ENCODE measurements around the gene CRIP2.
A peak's percentile ranks its signal among the peaks of the same experiment; 100 is the strongest.

Gene CRIP2

GRCh38 chr14:105494606-105494929, 19.9 kb downstream of the CRIP2 start:
- Mint-ChIP-seq H3K4me3 (no peak overlapping the region), H3K4me1 (peaks cover 5% of the 10 kb centered on the region), H3K27ac (no peak overlapping the region), H3K27me3 (no peaks in the 10 kb centered on the region), H3K36me3 (no peaks in the 10 kb centered on the region), H3K9me3 (no peaks in the 10 kb centered on the region)

- H3K27ac Mint-ChIP-seq, result no peak overlapping the region
Measured at GRCh38 chr14:105495101-105495989, 20.7 kb downstream of the CRIP2 start.

DNA sequence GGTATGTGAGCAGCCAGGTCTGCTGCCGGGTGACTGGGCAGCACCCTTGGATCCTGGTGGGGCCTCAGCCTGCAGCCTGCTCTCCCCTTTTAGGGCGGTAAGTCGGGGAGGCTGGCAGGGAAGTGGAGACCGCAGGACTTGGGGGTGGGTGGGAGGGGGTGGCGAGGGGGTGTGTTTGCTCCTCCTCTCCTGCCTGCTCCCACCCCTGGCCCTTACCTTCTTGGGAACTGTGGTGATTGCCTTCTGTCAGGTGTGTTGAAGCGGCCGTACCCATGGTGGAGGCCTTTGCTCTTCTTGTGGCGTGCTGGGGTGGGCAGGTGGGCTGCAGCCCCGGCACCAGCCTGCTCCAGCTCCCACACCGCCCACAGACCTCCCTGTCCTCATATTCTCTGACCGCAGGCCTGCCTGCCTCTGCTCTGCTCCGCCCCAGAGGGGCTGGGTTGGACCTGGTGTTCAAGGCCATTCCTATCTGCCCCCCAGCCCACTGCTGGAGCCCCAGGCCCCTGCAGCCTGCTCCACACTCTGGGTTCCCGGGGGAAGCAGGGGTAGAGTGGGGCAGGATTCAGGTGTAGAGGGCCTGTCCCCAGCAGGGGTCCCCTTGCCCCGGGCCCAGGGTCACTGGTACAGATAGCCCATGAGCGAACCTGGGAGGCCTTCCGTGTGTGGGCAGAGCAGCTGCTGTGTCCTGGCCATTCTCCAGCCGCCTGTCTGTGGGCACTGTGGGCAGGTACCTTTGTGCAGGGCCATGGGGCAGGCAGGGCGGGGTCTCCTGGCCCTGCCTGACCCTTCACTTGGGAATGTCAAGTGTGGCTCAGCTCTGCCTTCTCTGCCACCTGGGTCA, 21.6 kb downstream of the CRIP2 start:
- no peak overlapping the region for H3K4me3 Mint-ChIP-seq
- H3K27ac Mint-ChIP-seq, result no peak overlapping the region
- no peaks in the 10 kb centered on the region for H3K27me3 Mint-ChIP-seq
- peaks cover 3% of the 10 kb centered on the region for H3K4me1 Mint-ChIP-seq
- H3K9me3 Mint-ChIP-seq, result no peaks in the 10 kb centered on the region
- no peaks in the 10 kb centered on the region for H3K36me3 Mint-ChIP-seq

More at GRCh38 chr14:105495101-105495989, 20.7 kb downstream of the CRIP2 start:
- Mint-ChIP-seq H3K9me3 (no peaks in the 10 kb centered on the region), H3K4me3 (no peak overlapping the region), H3K4me1 (peaks cover 3% of the 10 kb centered on the region), H3K27me3 (no peaks in the 10 kb centered on the region), H3K36me3 (no peaks in the 10 kb centered on the region)

DNA sequence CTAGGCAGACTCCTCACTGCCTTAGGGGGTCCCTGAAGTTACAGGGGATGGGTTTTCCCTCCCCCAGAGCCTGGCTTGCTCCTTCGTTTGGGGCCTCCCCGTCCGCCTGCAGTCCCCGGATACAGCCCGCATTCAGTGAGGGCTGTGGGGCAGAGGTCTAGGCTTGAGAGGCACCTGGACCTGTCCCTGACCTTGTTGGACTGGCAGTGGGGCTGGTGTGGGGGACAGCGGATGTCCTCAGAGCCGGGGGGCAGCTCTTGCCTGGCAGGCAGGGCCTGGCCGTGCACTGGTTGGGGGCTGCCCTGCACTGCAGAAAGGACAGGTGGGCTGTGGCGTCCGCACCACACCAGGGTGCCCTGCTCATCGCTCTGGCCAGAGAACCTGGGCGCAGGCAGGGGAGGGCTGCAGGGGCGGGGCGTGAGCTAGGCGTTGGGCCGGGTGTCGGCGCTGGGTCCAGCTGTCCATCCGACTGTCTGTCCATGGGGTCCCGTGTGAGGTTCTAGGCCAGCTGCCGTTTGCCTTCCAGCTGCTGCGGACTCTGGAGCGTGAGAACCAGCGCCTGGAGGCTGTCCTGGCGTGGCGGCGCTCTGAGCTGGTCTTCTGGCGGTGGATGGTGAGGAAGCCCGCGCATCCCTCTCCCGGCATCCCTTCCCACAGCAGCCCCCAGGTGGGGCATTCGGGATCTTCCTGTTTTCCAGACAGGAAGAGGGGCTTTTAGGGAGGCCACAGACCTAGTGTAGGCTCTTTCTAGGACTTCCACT, 22.4 kb downstream of the CRIP2 start:
- Mint-ChIP-seq H3K36me3 (no peaks in the 10 kb centered on the region), H3K9me3 (no peaks in the 10 kb centered on the region), H3K4me1 (peaks cover under 1% of the 10 kb centered on the region), H3K27me3 (no peaks in the 10 kb centered on the region), H3K27ac (no peak overlapping the region), H3K4me3 (no peak overlapping the region)

GRCh38 chr14:105497671-105498429, 23.2 kb downstream of the CRIP2 start:
- no peaks in the 10 kb centered on the region for H3K4me1 Mint-ChIP-seq
- H3K9me3 Mint-ChIP-seq, result no peaks in the 10 kb centered on the region
- H3K36me3 Mint-ChIP-seq, result no peaks in the 10 kb centered on the region
- H3K27ac Mint-ChIP-seq, result peak overlapping the region; percentile 8
- no peak overlapping the region for H3K4me3 Mint-ChIP-seq
- no peaks in the 10 kb centered on the region for H3K27me3 Mint-ChIP-seq

GRCh38 chr14:105498430-105499255, 24.0 kb downstream of the CRIP2 start:
- Mint-ChIP-seq H3K27me3 (no peaks in the 10 kb centered on the region), H3K27ac (peak overlapping the region; percentile 8), H3K36me3 (no peaks in the 10 kb centered on the region), H3K9me3 (no peaks in the 10 kb centered on the region), H3K4me3 (no peak overlapping the region), H3K4me1 (no peaks in the 10 kb centered on the region)

GRCh38 chr14:105499256-105500035, 24.8 kb downstream of the CRIP2 start:
- Mint-ChIP-seq H3K27me3 (no peaks in the 10 kb centered on the region), H3K27ac (no peak overlapping the region), H3K4me3 (no peak overlapping the region), H3K36me3 (no peaks in the 10 kb centered on the region), H3K4me1 (no peaks in the 10 kb centered on the region), H3K9me3 (no peaks in the 10 kb centered on the region)

GRCh38 chr14:105500036-105500725, 25.6 kb downstream of the CRIP2 start:
- Mint-ChIP-seq H3K36me3 (no peaks in the 10 kb centered on the region), H3K27ac (no peak overlapping the region), H3K9me3 (no peaks in the 10 kb centered on the region), H3K27me3 (no peaks in the 10 kb centered on the region), H3K4me3 (no peak overlapping the region), H3K4me1 (no peaks in the 10 kb centered on the region)

- Mint-ChIP-seq H3K36me3 (no peaks in the 10 kb centered on the region), H3K4me1 (no peaks in the 10 kb centered on the region), H3K27me3 (no peaks in the 10 kb centered on the region), H3K9me3 (no peaks in the 10 kb centered on the region), H3K4me3 (no peak overlapping the region), H3K27ac (no peak overlapping the region)
Measured at GRCh38 chr14:105500726-105501101, 26.1 kb downstream of the CRIP2 start.

- no peaks in the 10 kb centered on the region for H3K36me3 Mint-ChIP-seq
- H3K9me3 Mint-ChIP-seq, result no peaks in the 10 kb centered on the region
- no peaks in the 10 kb centered on the region for H3K27me3 Mint-ChIP-seq
- no peak overlapping the region for H3K4me3 Mint-ChIP-seq
- no peak overlapping the region for H3K27ac Mint-ChIP-seq
- no peaks in the 10 kb centered on the region for H3K4me1 Mint-ChIP-seq
Measured at GRCh38 chr14:105501504-105502291, 27.1 kb downstream of the CRIP2 start.

GRCh38 chr14:105502446-105503295, 28.1 kb downstream of the CRIP2 start:
- H3K9me3 Mint-ChIP-seq, result no peaks in the 10 kb centered on the region
- no peak overlapping the region for H3K27ac Mint-ChIP-seq
- H3K4me3 Mint-ChIP-seq, result no peak overlapping the region
- peaks cover under 1% of the 10 kb centered on the region for H3K4me1 Mint-ChIP-seq
- H3K36me3 Mint-ChIP-seq, result no peaks in the 10 kb centered on the region
- H3K27me3 Mint-ChIP-seq, result peaks cover 2% of the 10 kb centered on the region

- H3K4me3 Mint-ChIP-seq, result no peak overlapping the region
- no peak overlapping the region for H3K27ac Mint-ChIP-seq
- no peaks in the 10 kb centered on the region for H3K9me3 Mint-ChIP-seq
- peaks cover 6% of the 10 kb centered on the region for H3K27me3 Mint-ChIP-seq
- H3K4me1 Mint-ChIP-seq, result peaks cover 4% of the 10 kb centered on the region
- no peaks in the 10 kb centered on the region for H3K36me3 Mint-ChIP-seq
Measured at GRCh38 chr14:105503296-105503640, 28.6 kb downstream of the CRIP2 start.
